ENCODE data around the gene EVX1.

EVX1 gene

GRCh38 chr7:27205325-27206280 is 37.0 kb upstream of the EVX1 start:
- no peak for DNase-seq

GRCh38 chr7:27207348-27207985 is 35.1 kb upstream of the EVX1 start:
- DNase-seq: no peak

- DNase-seq: no peak
Measured at GRCh38 chr7:27208998-27209397, 33.6 kb upstream of the EVX1 start.

GRCh38 chr7:27209933-27210440 is 32.6 kb upstream of the EVX1 start:
- DNase-seq: no peak

GRCh38 chr7:27210441-27211083 is 32.0 kb upstream of the EVX1 start:
- no peak for DNase-seq

- DNase-seq: no peak
Measured at GRCh38 chr7:27211084-27211446, 31.5 kb upstream of the EVX1 start.

- DNase-seq: no peak
Measured at GRCh38 chr7:27211764-27212204, 30.8 kb upstream of the EVX1 start.

GRCh38 chr7:27212497-27213432 is 29.8 kb upstream of the EVX1 start:
- no peak for DNase-seq

GRCh38 chr7:27213433-27214238 is 29.0 kb upstream of the EVX1 start:
- DNase-seq: no peak

- no peak for DNase-seq
Measured at GRCh38 chr7:27214239-27214950, 28.2 kb upstream of the EVX1 start.

GRCh38 chr7:27215356-27215755 is 27.2 kb upstream of the EVX1 start:
- no peak for DNase-seq

GRCh38 chr7:27217951-27218350 is 24.7 kb upstream of the EVX1 start:
- DNase-seq: no peak

- DNase-seq: no peak
Measured at GRCh38 chr7:27219821-27220220, 22.8 kb upstream of the EVX1 start.

- DNase-seq: no peak
Measured at GRCh38 chr7:27220440-27220955, 22.1 kb upstream of the EVX1 start.

- DNase-seq: no peak
Measured at GRCh38 chr7:27221201-27221797, 21.3 kb upstream of the EVX1 start.

- no peak for DNase-seq
Measured at GRCh38 chr7:27223941-27224575, 18.5 kb upstream of the EVX1 start.

- DNase-seq: no peak
Measured at GRCh38 chr7:27224983-27225934, 17.3 kb upstream of the EVX1 start.

GRCh38 chr7:27229448-27229847 is 13.2 kb upstream of the EVX1 start:
- DNase-seq: no peak

Data from NCI-H774 (cell line).